ENCODE results near the gene MORC2. TPM values are rescaled to one million over a fixed set of nuclear protein-coding genes. Genes with fewer than 3 reads are reported as not detected.

The MORC2 gene
- total RNA-seq, 4 donors from 2014 or later: 9.5 to 24.0 (median 13.1) TPM

DNA sequence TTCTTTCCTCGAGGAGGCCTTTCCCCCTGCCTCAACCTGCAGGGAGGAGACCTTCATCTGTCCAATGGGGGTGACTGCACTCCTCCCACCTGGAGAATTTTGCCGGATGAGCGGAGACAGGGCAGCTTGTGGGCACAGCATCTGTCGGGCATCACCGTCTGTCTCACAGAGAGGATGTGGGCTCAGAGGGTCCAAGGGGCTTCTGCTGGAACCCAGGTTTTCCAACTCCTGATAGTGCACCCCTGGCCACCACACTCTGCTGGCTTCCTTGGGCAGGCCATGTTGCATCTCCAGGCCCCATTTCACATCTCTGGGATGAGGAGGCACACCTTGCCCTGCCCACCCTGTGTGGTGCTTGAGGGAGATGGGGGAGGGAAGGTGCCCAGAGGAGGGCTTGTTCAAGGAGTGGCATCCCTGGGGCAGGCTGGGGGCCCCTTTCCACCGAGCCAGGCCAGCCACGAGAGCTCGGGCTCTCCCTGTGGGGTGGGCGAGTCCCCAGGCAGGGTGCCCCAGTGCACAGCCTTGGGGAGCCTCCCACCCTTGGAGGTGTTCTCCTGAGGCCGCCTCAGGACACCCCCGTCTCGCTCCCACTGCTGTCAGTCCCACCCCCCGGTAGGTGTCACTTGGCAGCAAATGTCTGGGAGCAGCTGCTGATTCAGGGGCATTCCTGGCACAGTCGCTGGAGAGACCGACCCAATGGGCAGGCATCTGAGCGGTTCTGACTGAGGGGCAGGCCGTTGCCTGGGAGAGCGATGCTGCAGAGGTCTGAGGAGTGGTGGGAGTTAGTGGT, 84.2 kb downstream of the MORC2 start:
- H3K36me3 ChIP-seq: peaks cover 0 to 13% (median 0%) of the 10 kb centered on the region in 3 donors
- no peak overlapping the region for H3K4me3 ChIP-seq
- no peak overlapping the region for H3K27ac ChIP-seq
- no peak for DNase-seq
- H3K9me3 ChIP-seq: no peaks in the 10 kb centered on the region
- WGBS, 2 donors: 73 to 86% methylated on average over 3 to 10 of the region's 18 CpGs
- peaks cover 0 to 11% (median 0%) of the 10 kb centered on the region in 3 donors for H3K4me1 ChIP-seq
- intact Hi-C loops (cut with DNase I): no loop called here
- no peaks in the 10 kb centered on the region for H3K27me3 ChIP-seq
- TF ChIP-seq POLR2A (IDR thresholded peaks at IDR 0.05): no peak
- TF ChIP-seq, protein P1, sequence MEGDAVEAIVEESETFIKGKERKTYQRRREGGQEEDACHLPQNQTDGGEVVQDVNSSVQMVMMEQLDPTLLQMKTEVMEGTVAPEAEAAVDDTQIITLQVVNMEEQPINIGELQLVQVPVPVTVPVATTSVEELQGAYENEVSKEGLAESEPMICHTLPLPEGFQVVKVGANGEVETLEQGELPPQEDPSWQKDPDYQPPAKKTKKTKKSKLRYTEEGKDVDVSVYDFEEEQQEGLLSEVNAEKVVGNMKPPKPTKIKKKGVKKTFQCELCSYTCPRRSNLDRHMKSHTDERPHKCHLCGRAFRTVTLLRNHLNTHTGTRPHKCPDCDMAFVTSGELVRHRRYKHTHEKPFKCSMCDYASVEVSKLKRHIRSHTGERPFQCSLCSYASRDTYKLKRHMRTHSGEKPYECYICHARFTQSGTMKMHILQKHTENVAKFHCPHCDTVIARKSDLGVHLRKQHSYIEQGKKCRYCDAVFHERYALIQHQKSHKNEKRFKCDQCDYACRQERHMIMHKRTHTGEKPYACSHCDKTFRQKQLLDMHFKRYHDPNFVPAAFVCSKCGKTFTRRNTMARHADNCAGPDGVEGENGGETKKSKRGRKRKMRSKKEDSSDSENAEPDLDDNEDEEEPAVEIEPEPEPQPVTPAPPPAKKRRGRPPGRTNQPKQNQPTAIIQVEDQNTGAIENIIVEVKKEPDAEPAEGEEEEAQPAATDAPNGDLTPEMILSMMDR (IDR thresholded peaks at IDR 0.05): no peak

DNA sequence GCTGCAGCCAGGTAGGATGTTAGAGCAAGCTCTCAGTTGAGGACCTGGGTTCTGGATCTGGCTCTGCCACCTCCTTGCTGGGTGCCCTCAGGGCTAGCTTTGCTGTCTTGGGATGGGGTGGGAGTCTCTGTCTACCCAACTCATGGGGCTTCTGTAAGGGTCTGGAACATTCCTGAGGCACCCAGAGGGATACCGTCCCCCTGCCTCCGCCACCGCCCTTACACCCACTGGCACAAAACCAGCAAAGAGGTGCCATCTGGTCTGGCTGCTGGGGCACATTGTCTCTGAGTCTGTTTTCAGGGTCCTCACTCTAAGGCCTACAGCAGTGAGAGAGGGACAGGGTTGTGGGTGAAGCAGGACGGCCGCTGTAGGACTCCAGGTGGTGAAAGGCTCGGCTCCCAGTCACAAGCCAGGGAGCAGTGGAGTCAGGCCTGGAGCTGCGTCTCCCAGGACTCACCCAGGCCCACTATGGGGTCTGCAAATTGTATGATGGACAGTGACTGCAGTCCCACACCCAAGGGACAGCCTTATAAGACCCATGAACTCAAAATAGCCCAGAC, 84.9 kb downstream of the MORC2 start:
- intact Hi-C loops (cut with DNase I): no loop called here
- Histone ChIP-seq H3K4me1 (peaks cover 0 to 11% (median 0%) of the 10 kb centered on the region in 3 donors), H3K36me3 (peaks cover 0 to 6% (median 0%) of the 10 kb centered on the region in 3 donors), H3K9me3 (no peaks in the 10 kb centered on the region), H3K27ac (no peak overlapping the region), H3K4me3 (no peak overlapping the region), H3K27me3 (no peaks in the 10 kb centered on the region)
- no peak for TF ChIP-seq POLR2A (IDR thresholded peaks at IDR 0.05)
- TF ChIP-seq, protein P1 (IDR thresholded peaks at IDR 0.05): no peak
- 89 to 100% methylated on average over 3 to 7 of the region's 7 CpGs for WGBS, 2 donors
- no peak for DNase-seq

DNA sequence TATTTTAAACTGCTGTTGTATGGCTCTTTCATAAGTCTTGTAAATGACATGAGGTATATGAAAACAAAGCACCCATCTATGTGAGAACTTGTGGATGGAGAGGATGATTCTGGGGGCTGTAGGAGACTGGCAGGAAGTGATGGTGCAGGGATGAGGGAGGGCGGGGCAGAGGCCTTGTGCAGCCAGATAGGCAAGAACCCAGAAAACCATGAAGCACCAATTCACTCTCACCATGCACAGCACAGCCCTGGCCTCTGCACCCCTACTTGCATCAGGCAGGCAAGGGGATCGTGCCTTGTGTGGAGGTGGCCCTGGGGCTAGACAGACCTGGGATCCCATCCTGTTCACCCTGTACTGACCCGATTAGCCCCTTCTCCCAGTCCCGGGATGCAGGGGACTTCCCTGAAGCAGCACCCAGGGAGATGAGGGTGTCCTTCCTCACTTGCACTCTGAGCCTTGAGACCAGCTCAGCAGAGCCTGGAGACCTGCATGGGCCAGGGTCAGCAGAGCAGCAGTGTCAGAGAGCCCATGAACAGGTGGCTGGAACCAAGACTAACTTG, 85.5 kb downstream of the MORC2 start:
- TF ChIP-seq POLR2A (IDR thresholded peaks at IDR 0.05): no peak
- TF ChIP-seq, protein P1 (IDR thresholded peaks at IDR 0.05): no peak
- Histone ChIP-seq H3K36me3 (no peaks in the 10 kb centered on the region), H3K9me3 (no peaks in the 10 kb centered on the region), H3K27ac (no peak overlapping the region), H3K4me3 (no peak overlapping the region), H3K27me3 (no peaks in the 10 kb centered on the region), H3K4me1 (peaks cover 0 to 11% (median 0%) of the 10 kb centered on the region in 3 donors)
- intact Hi-C loops (cut with DNase I): no loop called here
- DNase-seq: no peak
- WGBS, 2 donors: 100% methylated on average over 1 to 2 of the region's 4 CpGs

DNA sequence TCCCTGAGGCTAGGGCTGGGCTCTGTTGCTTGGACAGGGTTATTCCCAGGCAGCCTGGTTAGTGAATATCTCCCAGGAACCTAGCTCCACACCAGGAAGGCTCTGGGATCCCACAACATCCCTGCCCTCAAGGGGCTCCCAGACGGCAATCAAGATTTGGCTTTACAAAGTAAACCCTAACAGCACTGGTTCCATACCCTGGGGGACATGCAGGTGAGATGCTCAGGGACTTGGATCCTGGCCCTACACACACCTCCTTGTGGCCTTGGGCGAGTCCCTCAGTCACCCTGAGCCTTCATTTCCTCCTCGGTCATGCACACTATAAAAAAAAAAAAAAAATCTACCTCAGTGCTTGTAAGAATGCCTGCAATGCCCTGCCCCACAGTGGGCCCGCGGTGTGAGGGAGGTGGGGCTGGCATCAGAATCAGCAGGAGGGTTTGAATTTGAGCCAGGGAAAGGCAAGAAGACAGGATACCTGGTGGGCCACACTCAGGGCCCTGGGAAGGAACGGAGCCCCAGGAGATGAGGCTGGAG, 86.3 kb downstream of the MORC2 start:
- TF ChIP-seq, protein P1 (IDR thresholded peaks at IDR 0.05): no peak
- no peak for TF ChIP-seq POLR2A (IDR thresholded peaks at IDR 0.05)
- intact Hi-C loops (cut with DNase I): no loop called here
- H3K4me3 ChIP-seq: no peak overlapping the region
- peaks cover 0 to 11% (median 0%) of the 10 kb centered on the region in 3 donors for H3K4me1 ChIP-seq
- WGBS, 2 donors: 71% methylated on average over 4 to 6 of the region's 6 CpGs
- H3K27me3 ChIP-seq: no peaks in the 10 kb centered on the region
- H3K9me3 ChIP-seq: no peaks in the 10 kb centered on the region
- DNase-seq: no peak
- no peaks in the 10 kb centered on the region for H3K36me3 ChIP-seq
- H3K27ac ChIP-seq: no peak overlapping the region

Data from esophagus squamous epithelium (tissue), 5 donors.